Duodenal mucosa (tissue), 2 donors: ENCODE results near the gene EBF3.

Source experiments
- H3K27ac ChIP-seq: one replicate; pipeline ENCODE4 v1.7.0; 2013; ENCODE audit warnings: low read depth, low read length
- H3K27me3 ChIP-seq, 2 donors: one replicate each; pipeline ENCODE4 v1.7.0; 2013; ENCODE audit warnings: low read length in 2 of 2, control low read depth in 1 of 2; ENCODE audit not compliant: insufficient read depth in 2 of 2, control insufficient read depth in 1 of 2
- H3K36me3 ChIP-seq, 2 donors: one replicate each; pipeline ENCODE4 v1.7.0; 2013; ENCODE audit warnings: low read length in 2 of 2, control low read depth in 1 of 2; ENCODE audit not compliant: insufficient read depth in 2 of 2, control insufficient read depth in 1 of 2
- H3K4me1 ChIP-seq, 2 donors: one replicate each; pipeline ENCODE4 v1.7.0; 2013; ENCODE audit warnings: low read length in 2 of 2, control low read depth in 1 of 2; ENCODE audit not compliant: insufficient read depth in 2 of 2, control insufficient read depth in 1 of 2
- H3K4me3 ChIP-seq, 2 donors: one replicate each; pipeline ENCODE4 v1.7.0; 2013; ENCODE audit warnings: low read length in 2 of 2, low read depth in 1 of 2
- H3K9ac ChIP-seq, 2 donors: one replicate each; pipeline ENCODE4 v1.7.0; 2013; ENCODE audit warnings: low read length in 2 of 2, low read depth in 1 of 2
- H3K9me3 ChIP-seq, 2 donors: one replicate each; pipeline ENCODE4 v1.7.0; 2013; ENCODE audit warnings: low read length in 2 of 2, control low read depth in 1 of 2; ENCODE audit not compliant: control insufficient read depth in 1 of 2

EBF3 gene

GRCh38 chr10:129971381-129972144, 7.5 kb upstream of the EBF3 start:
- Histone ChIP-seq H3K27me3 (peaks cover 54 to 74% of the 10 kb centered on the region in 2 donors), H3K36me3 (no peaks in the 10 kb centered on the region), H3K9me3 (no peaks in the 10 kb centered on the region), H3K4me3 (no peak overlapping the region), H3K9ac (no peak overlapping the region), H3K27ac (no peak overlapping the region), H3K4me1 (peaks cover 0 to 5% of the 10 kb centered on the region in 2 donors)

- Histone ChIP-seq H3K9me3 (no peaks in the 10 kb centered on the region), H3K9ac (no peak overlapping the region), H3K27me3 (peaks cover 62 to 82% of the 10 kb centered on the region in 2 donors), H3K4me1 (peaks cover 0 to 5% of the 10 kb centered on the region in 2 donors), H3K36me3 (no peaks in the 10 kb centered on the region), H3K27ac (no peak overlapping the region), H3K4me3 (no peak overlapping the region)
These were observed 6.6 kb upstream of the EBF3 start for GRCh38 chr10:129970465-129971364.

GRCh38 chr10:129969911-129970464, 5.9 kb upstream of the EBF3 start:
- no peak overlapping the region for H3K27ac ChIP-seq
- no peak overlapping the region for H3K4me3 ChIP-seq
- H3K9ac ChIP-seq: no peak overlapping the region
- no peaks in the 10 kb centered on the region for H3K36me3 ChIP-seq
- no peaks in the 10 kb centered on the region for H3K9me3 ChIP-seq
- H3K27me3 ChIP-seq: peaks cover 65 to 86% of the 10 kb centered on the region in 2 donors
- peaks cover 0 to 5% of the 10 kb centered on the region in 2 donors for H3K4me1 ChIP-seq

- Histone ChIP-seq H3K4me3 (no peak overlapping the region), H3K27me3 (peaks cover 64 to 86% of the 10 kb centered on the region in 2 donors), H3K36me3 (no peaks in the 10 kb centered on the region), H3K9me3 (no peaks in the 10 kb centered on the region), H3K9ac (no peak overlapping the region), H3K4me1 (peaks cover 0 to 5% of the 10 kb centered on the region in 2 donors), H3K27ac (no peak overlapping the region)
These were observed 5.3 kb upstream of the EBF3 start for GRCh38 chr10:129969184-129969910.

- Histone ChIP-seq H3K9me3 (no peaks in the 10 kb centered on the region), H3K4me3 (no peak overlapping the region), H3K36me3 (no peaks in the 10 kb centered on the region), H3K4me1 (peaks cover 0 to 5% of the 10 kb centered on the region in 2 donors), H3K9ac (no peak overlapping the region), H3K27me3 (peaks cover 64 to 83% of the 10 kb centered on the region in 2 donors), H3K27ac (no peak overlapping the region)
These were observed 4.7 kb upstream of the EBF3 start for GRCh38 chr10:129968853-129969183.

- no peaks in the 10 kb centered on the region for H3K9me3 ChIP-seq
- no peaks in the 10 kb centered on the region for H3K36me3 ChIP-seq
- peaks cover 64 to 77% of the 10 kb centered on the region in 2 donors for H3K27me3 ChIP-seq
- no peak overlapping the region for H3K4me3 ChIP-seq
- peaks cover 0 to 5% of the 10 kb centered on the region in 2 donors for H3K4me1 ChIP-seq
- H3K27ac ChIP-seq: no peak overlapping the region
- H3K9ac ChIP-seq: no peak overlapping the region
These were observed 4.2 kb upstream of the EBF3 start for GRCh38 chr10:129968020-129968852.

- H3K4me1 ChIP-seq: peaks cover 3 to 8% of the 10 kb centered on the region in 2 donors
These were observed 3.5 kb upstream of the EBF3 start for GRCh38 chr10:129967579-129968019.

GRCh38 chr10:129966889-129967578, 3.0 kb upstream of the EBF3 start:
- no peak overlapping the region for H3K9ac ChIP-seq
- no peak overlapping the region for H3K4me3 ChIP-seq
- peaks cover 5 to 8% of the 10 kb centered on the region in 2 donors for H3K4me1 ChIP-seq
- H3K27ac ChIP-seq: no peak overlapping the region
- H3K27me3 ChIP-seq: peaks cover 76 to 81% of the 10 kb centered on the region in 2 donors
- no peaks in the 10 kb centered on the region for H3K36me3 ChIP-seq
- H3K9me3 ChIP-seq: no peaks in the 10 kb centered on the region

More at GRCh38 chr10:129967579-129968019, 3.5 kb upstream of the EBF3 start:
- H3K9ac ChIP-seq: no peak overlapping the region
- no peak overlapping the region for H3K4me3 ChIP-seq
- no peak overlapping the region for H3K27ac ChIP-seq
- H3K9me3 ChIP-seq: no peaks in the 10 kb centered on the region
- no peaks in the 10 kb centered on the region for H3K36me3 ChIP-seq
- H3K27me3 ChIP-seq: peaks cover 70 to 79% of the 10 kb centered on the region in 2 donors
